ENCODE measurements around the gene IL24. TPM values are rescaled to one million over a fixed set of nuclear protein-coding genes. Genes with fewer than 3 reads are reported as not detected.

IL24 gene
- total RNA-seq, 2 experiments from 2014 or later: not detected

- ATAC-seq (no peak), DNase-seq (peak; percentile 18)
- Mint-ChIP-seq H3K27me3 (peaks cover 2% of the 10 kb centered on the region), H3K36me3 (peaks cover 10% of the 10 kb centered on the region), H3K4me1 (peaks cover 12% of the 10 kb centered on the region), H3K27ac (no peak overlapping the region), H3K9me3 (ENCODE audit: low read depth) (no peaks in the 10 kb centered on the region), H3K4me3 (no peak overlapping the region)
- CTCF ChIA-PET: interaction anchor here (0.8 to 2.6 kb wide), 4 partner anchors 9 to 173 kb away, joined by 3 to 11 read pairs (median 6); no protein-coding TSS in a partner anchor
These were observed 2.5 kb downstream of the IL24 start for GRCh38 chr1:206899717-206900116.

- Mint-ChIP-seq H3K36me3 (peaks cover 13% of the 10 kb centered on the region), H3K4me1 (peaks cover 16% of the 10 kb centered on the region), H3K27me3 (peaks cover 2% of the 10 kb centered on the region), H3K4me3 (no peak overlapping the region), H3K9me3 (ENCODE audit: low read depth) (no peaks in the 10 kb centered on the region), H3K27ac (no peak overlapping the region)
- CTCF ChIA-PET: interaction anchor here (0.8 to 2.6 kb wide), 4 partner anchors 9 to 174 kb away, joined by 3 to 11 read pairs (median 6); no protein-coding TSS in a partner anchor
- DNase-seq (no peak), ATAC-seq (no peak)
These were observed 2.9 kb downstream of the IL24 start for GRCh38 chr1:206900149-206900548.

GRCh38 chr1:206901944-206902343 lies 4.7 kb downstream of the IL24 start:
- ATAC-seq (no peak), DNase-seq (no peak)
- Mint-ChIP-seq H3K4me3 (no peak overlapping the region), H3K4me1 (peaks cover 29% of the 10 kb centered on the region), H3K27me3 (peaks cover 2% of the 10 kb centered on the region), H3K9me3 (ENCODE audit: low read depth) (no peaks in the 10 kb centered on the region), H3K36me3 (peaks cover 18% of the 10 kb centered on the region), H3K27ac (no peak overlapping the region)
- CTCF ChIA-PET: interaction anchor here (0.8 to 2.6 kb wide), 4 partner anchors 10 to 175 kb away, joined by 3 to 11 read pairs (median 5); no protein-coding TSS in a partner anchor

- no peak for ATAC-seq
These were observed 5.5 kb downstream of the IL24 start for GRCh38 chr1:206902702-206903101.

GRCh38 chr1:206903687-206904086 lies 6.4 kb downstream of the IL24 start:
- Mint-ChIP-seq H3K4me1 (peaks cover 26% of the 10 kb centered on the region), H3K27ac (no peak overlapping the region), H3K36me3 (peaks cover 20% of the 10 kb centered on the region), H3K4me3 (no peak overlapping the region), H3K9me3 (ENCODE audit: low read depth) (no peaks in the 10 kb centered on the region), H3K27me3 (peaks cover under 1% of the 10 kb centered on the region)
- CTCF ChIA-PET: interaction anchor here (0.8 to 1.6 kb wide), 4 partner anchors 8 to 169 kb away, joined by 3 to 5 read pairs (median 4); no protein-coding TSS in a partner anchor
- ATAC-seq: no peak
- DNase-seq: no peak

More at GRCh38 chr1:206902702-206903101, 5.5 kb downstream of the IL24 start:
- no peak overlapping the region for H3K4me3 Mint-ChIP-seq
- peaks cover 22% of the 10 kb centered on the region for H3K4me1 Mint-ChIP-seq
- H3K27ac Mint-ChIP-seq: no peak overlapping the region
- DNase-seq: no peak
- H3K36me3 Mint-ChIP-seq: peaks cover 18% of the 10 kb centered on the region
- CTCF ChIA-PET: interaction anchor here (1.3 kb wide), 1 partner anchor 93 kb away, joined by 3 read pairs; no protein-coding TSS in a partner anchor
- no peaks in the 10 kb centered on the region for H3K27me3 Mint-ChIP-seq
- no peaks in the 10 kb centered on the region for H3K9me3 Mint-ChIP-seq (ENCODE audit: low read depth)

GRCh38 chr1:206904423-206905142 lies 7.3 kb downstream of the IL24 start:
- CTCF ChIA-PET: interaction anchor here (1.2 to 2.6 kb wide), 7 partner anchors 8 to 178 kb away, joined by 3 to 8 read pairs (median 5); no protein-coding TSS in a partner anchor
- peaks cover 30% of the 10 kb centered on the region for H3K4me1 Mint-ChIP-seq
- no peak for ATAC-seq

GRCh38 chr1:206905295-206906164 lies 8.3 kb downstream of the IL24 start:
- CTCF ChIA-PET: interaction anchor here (0.7 to 2.6 kb wide), 17 partner anchors 9 to 256 kb away, joined by 3 to 9 read pairs (median 5); partner anchors contain the start of gene IL20
- no peak for DNase-seq
- H3K4me3 Mint-ChIP-seq: peak overlapping the region; percentile 1

More at GRCh38 chr1:206904423-206905142, 7.3 kb downstream of the IL24 start:
- DNase-seq: no peak
- H3K27ac Mint-ChIP-seq: no peak overlapping the region
- peaks cover 4% of the 10 kb centered on the region for H3K27me3 Mint-ChIP-seq
- no peak overlapping the region for H3K4me3 Mint-ChIP-seq
- no peaks in the 10 kb centered on the region for H3K9me3 Mint-ChIP-seq (ENCODE audit: low read depth)
- peaks cover 22% of the 10 kb centered on the region for H3K36me3 Mint-ChIP-seq

GRCh38 chr1:206907304-206907991 lies 10.2 kb downstream of the IL24 start:
- Mint-ChIP-seq H3K4me1 (peaks cover 34% of the 10 kb centered on the region), H3K36me3 (peaks cover 25% of the 10 kb centered on the region), H3K27ac (no peak overlapping the region), H3K4me3 (no peak overlapping the region), H3K9me3 (ENCODE audit: low read depth) (no peaks in the 10 kb centered on the region), H3K27me3 (peaks cover 4% of the 10 kb centered on the region)
- DNase-seq (no peak), ATAC-seq (no peak)
- CTCF ChIA-PET: interaction anchor here (1.1 to 4.0 kb wide), 13 partner anchors 12 to 193 kb away, joined by 3 to 32 read pairs (median 7); no protein-coding TSS in a partner anchor

More at GRCh38 chr1:206905295-206906164, 8.3 kb downstream of the IL24 start:
- H3K36me3 Mint-ChIP-seq: peaks cover 22% of the 10 kb centered on the region
- peak overlapping the region; percentile 7 for H3K27ac Mint-ChIP-seq
- H3K4me1 Mint-ChIP-seq: peaks cover 30% of the 10 kb centered on the region
- peaks cover 4% of the 10 kb centered on the region for H3K27me3 Mint-ChIP-seq
- ATAC-seq: no peak
- no peaks in the 10 kb centered on the region for H3K9me3 Mint-ChIP-seq (ENCODE audit: low read depth)

GRCh38 chr1:206908038-206908437 lies 10.8 kb downstream of the IL24 start:
- Mint-ChIP-seq H3K27me3 (peaks cover 4% of the 10 kb centered on the region), H3K9me3 (ENCODE audit: low read depth) (no peaks in the 10 kb centered on the region), H3K4me3 (no peak overlapping the region), H3K4me1 (peaks cover 38% of the 10 kb centered on the region), H3K27ac (no peak overlapping the region), H3K36me3 (peaks cover 23% of the 10 kb centered on the region)
- ATAC-seq: no peak
- CTCF ChIA-PET: interaction anchor here (1.1 to 4.0 kb wide), 12 partner anchors 8 to 182 kb away, joined by 3 to 35 read pairs (median 8); partner anchors contain the start of gene IL20
- no peak for DNase-seq

- CTCF ChIA-PET: interaction anchor here (0.7 to 4.0 kb wide), 30 partner anchors 9 to 245 kb away, joined by 3 to 35 read pairs (median 4); partner anchors contain the start of genes FCMR, IL20 and IL24
- DNase-seq: no peak
- Mint-ChIP-seq H3K27ac (no peak overlapping the region), H3K9me3 (ENCODE audit: low read depth) (no peaks in the 10 kb centered on the region), H3K4me3 (peak overlapping the region; percentile 39), H3K36me3 (peaks cover 19% of the 10 kb centered on the region), H3K27me3 (peaks cover 4% of the 10 kb centered on the region), H3K4me1 (peaks cover 38% of the 10 kb centered on the region)
- peak; percentile 52 for ATAC-seq
These were observed 12.1 kb downstream of the IL24 start for GRCh38 chr1:206909161-206909882.

GRCh38 chr1:206909883-206910318 lies 12.7 kb downstream of the IL24 start:
- CTCF ChIA-PET: interaction anchor here (0.9 to 4.0 kb wide), 25 partner anchors 8 to 246 kb away, joined by 3 to 35 read pairs (median 6); partner anchors contain the start of genes FCMR, IL20 and IL24
- no peak for ATAC-seq
- H3K27ac Mint-ChIP-seq: no peak overlapping the region
- no peaks in the 10 kb centered on the region for H3K9me3 Mint-ChIP-seq (ENCODE audit: low read depth)
- H3K27me3 Mint-ChIP-seq: peaks cover 4% of the 10 kb centered on the region
- peaks cover 13% of the 10 kb centered on the region for H3K36me3 Mint-ChIP-seq
- no peak for DNase-seq
- peak overlapping the region; percentile 15 for H3K4me3 Mint-ChIP-seq
- H3K4me1 Mint-ChIP-seq: peaks cover 34% of the 10 kb centered on the region
